DND-41 (cell line): ENCODE data around the gene CEBPG.

Experiments
- CTCF ChIP-seq: IDR thresholded peaks from 2 replicates; pipeline ENCODE4 v1.5.1; 2012; ENCODE audit warnings: borderline replicate concordance, low read length, moderate library complexity, mild to moderate bottlenecking; ENCODE audit not compliant: poor library complexity, severe bottlenecking; ENCODE audit errors: extremely low read depth
- EZH2 ChIP-seq: IDR thresholded peaks from 3 replicates; pipeline ENCODE4 v1.6.1; 2012; ENCODE audit warnings: borderline replicate concordance, low read depth, mild to moderate bottlenecking, moderate library complexity, low read length, inconsistent platforms; ENCODE audit not compliant: severe bottlenecking

DNA sequence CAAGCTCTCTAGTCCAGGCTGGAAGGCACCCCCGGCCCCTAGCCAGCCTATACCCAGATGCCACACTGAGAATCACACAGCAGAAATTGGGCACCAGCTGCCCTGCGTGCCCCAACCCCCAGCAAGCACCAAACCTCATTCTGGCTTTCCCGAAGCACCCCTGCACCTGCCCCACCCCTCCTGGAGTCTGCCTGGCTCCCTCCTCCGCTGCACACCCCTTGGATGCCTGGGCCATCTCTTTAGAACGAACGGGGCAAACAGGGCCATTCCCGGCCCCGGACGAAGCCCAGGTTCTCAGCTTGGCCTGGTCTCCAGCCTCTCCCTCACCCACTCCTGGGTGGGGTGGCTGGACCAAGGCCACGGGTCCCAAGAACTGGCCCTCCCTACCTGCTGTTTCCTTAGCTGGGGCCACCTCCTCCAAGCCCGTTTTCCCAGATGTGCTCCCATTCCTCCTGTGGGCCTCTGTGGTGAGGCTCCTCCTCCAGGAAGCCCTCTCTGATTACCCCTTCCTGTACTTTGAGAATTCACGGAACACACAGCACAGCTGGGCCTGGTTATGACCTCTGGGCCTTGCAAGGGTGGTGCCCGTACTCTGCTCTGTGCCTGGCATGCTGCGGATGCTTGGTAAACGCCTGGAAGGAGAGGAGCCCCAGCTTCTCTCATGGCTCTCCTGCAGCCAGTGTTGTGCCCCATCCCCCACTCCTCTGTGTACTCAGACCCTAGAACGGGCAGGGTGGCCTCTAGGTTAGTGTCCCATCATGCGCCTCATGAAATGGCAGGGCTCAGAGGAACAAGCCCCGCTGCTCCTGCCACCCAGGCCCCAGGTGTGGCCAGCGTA is 21.4 kb downstream of the CEBPG start:
- TF ChIP-seq CTCF (no peak), EZH2 (no peak)
